Stimulated activated effector memory CD8-positive, alpha-beta T cell treated with anti-CD3 and anti-CD28 coated beads, Interleukin-12 subunit alpha, Interleukin-12 subunit beta, amount 100 ng/mL, for 72 hours (primary cell): Measurements from ENCODE around the gene LMBR1L.
"Not testable (repeated sequence)": the region's sequence is repeated elsewhere in the genome, so short reads cannot be mapped to it uniquely, and the experiment has no call there.

Experiments used
- ATAC-seq: fragments of 150-1000 bp; cut with Tn5 transposase; 2 replicates; pipeline ENCODE4 v1.10.0; 2021
- DNase-seq, 2 donors: peaks; one replicate each; pipeline ENCODE4 v3.0.0; 2021 to 2022; ENCODE audit warnings: low spot score in 2 of 2
- H3K27ac Mint-ChIP-seq: one replicate; pipeline ENCODE4 v1.8.0; 2022; ENCODE audit warnings: mild to moderate bottlenecking, mixed read lengths
- H3K36me3 Mint-ChIP-seq: one replicate; pipeline ENCODE4 v1.8.0; 2022; ENCODE audit warnings: mild to moderate bottlenecking, mixed read lengths
- H3K4me1 Mint-ChIP-seq: one replicate; pipeline ENCODE4 v1.8.0; 2022; ENCODE audit warnings: mixed read lengths
- H3K4me3 Mint-ChIP-seq: one replicate; pipeline ENCODE4 v1.8.0; 2022; ENCODE audit warnings: mild to moderate bottlenecking, mixed read lengths
- H3K9me3 Mint-ChIP-seq: one replicate; pipeline ENCODE4 v1.8.0; 2022; ENCODE audit warnings: mixed read lengths

Gene LMBR1L

DNA sequence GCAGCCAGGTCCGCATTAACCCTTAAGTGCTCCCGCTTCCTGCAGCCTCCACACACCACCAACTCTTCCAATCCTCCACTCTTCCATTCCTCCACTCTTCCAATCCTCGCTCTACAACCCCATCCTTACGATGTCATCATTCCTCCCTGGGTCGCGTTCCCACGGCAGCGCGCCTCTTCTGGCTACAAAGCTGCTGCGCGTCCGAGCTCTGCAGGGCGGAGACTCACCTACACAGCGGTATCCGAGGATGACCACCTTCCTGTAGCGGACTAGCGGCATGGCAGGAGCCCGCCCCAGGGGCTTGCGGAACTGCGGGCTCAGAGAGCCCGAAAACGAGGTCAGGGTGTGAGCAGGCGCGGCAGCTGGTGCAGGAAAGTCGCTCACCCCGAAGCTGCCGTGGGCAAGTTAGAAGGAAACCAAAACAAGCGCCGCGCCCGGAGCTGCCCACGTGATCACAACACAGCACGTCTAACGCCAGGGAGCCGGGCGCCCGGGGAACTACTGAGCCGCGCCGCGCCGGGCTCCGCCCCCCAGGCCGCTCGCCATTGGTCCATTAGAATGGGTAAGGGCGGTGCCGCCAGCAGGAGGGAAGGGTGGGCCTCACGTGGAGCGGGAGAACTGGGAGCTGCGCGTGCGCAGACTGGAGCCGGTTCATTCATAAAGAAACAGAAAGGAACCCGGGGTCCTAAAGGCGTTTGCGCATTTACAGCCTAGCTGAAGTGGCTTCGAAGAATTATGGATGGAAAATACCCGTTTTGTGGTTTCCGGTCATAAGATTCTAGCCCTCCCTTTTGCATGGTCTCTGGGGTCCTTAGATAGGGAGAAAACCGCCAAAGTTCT, 40.9 kb downstream of the LMBR1L start, which contains the start of gene RHEBL1:
TSS of gene RHEBL1 (minus strand) at position 473 of the 840 bp plus-strand sequence. CDS start at position 279, 194 bp downstream.
- Mint-ChIP-seq H3K4me3 (peak within 1 kb of the TSS; percentile 95), H3K27ac (peak within 1 kb of the TSS; percentile 96), H3K36me3 (peaks cover 40% of the 10 kb centered on the region), H3K9me3 (no peaks in the 10 kb centered on the region), H3K4me1 (peaks cover 19% of the 10 kb centered on the region)
- ATAC-seq = peak; percentile 99
- peak; percentile 98 to 99 for DNase-seq

- Mint-ChIP-seq H3K27ac (peak overlapping the region; percentile 96), H3K36me3 (peaks cover 43% of the 10 kb centered on the region), H3K4me3 (peak overlapping the region; percentile 95), H3K9me3 (no peaks in the 10 kb centered on the region), H3K4me1 (peaks cover 22% of the 10 kb centered on the region)
- ATAC-seq (no peak), DNase-seq (no peak)
Measured at GRCh38 chr12:49068879-49069506, 41.7 kb downstream of the LMBR1L start.

- Mint-ChIP-seq H3K4me1 (peaks cover 31% of the 10 kb centered on the region), H3K9me3 (no peaks in the 10 kb centered on the region), H3K36me3 (peaks cover 44% of the 10 kb centered on the region), H3K4me3 (no peak overlapping the region), H3K27ac (no peak overlapping the region)
- no peak for DNase-seq
- ATAC-seq = no peak
Measured at GRCh38 chr12:49066120-49066519, 44.5 kb downstream of the LMBR1L start.

DNA sequence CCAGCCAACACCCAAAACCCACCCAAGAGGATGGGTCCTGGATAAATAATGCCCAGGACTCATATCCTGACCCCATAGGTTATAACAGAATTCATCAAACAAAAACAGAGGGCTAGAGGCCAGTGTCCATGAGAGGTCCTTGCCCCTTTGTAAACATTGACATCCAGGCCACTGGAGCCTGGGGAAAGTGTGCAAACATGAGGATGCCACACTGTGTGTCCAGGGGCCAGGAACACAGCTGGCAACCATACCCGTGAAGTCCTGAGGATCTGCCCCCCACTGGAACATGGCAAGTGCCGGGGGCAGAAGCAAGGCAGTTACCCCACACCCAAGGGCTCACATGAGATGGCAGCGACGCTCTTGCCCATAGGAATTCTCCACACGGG, 45.9 kb downstream of the LMBR1L start:
- peaks cover 28% of the 10 kb centered on the region for H3K4me1 Mint-ChIP-seq
- H3K36me3 Mint-ChIP-seq = peaks cover 50% of the 10 kb centered on the region
- no peak overlapping the region for H3K4me3 Mint-ChIP-seq
- no peaks in the 10 kb centered on the region for H3K9me3 Mint-ChIP-seq
- ATAC-seq (no peak), DNase-seq (no peak)
- H3K27ac Mint-ChIP-seq = no peak overlapping the region

- Mint-ChIP-seq H3K4me1 (peaks cover 39% of the 10 kb centered on the region), H3K4me3 (peak overlapping the region; percentile 93), H3K36me3 (peaks cover 37% of the 10 kb centered on the region)
- H3K27ac Mint-ChIP-seq, ATAC-seq, H3K9me3 Mint-ChIP-seq, DNase-seq: not testable (repeated sequence)
Measured at GRCh38 chr12:49061916-49062315, 48.7 kb downstream of the LMBR1L start.

- DNase-seq (no peak), ATAC-seq (peak; percentile 1)
- Mint-ChIP-seq H3K4me3 (peak overlapping the region; percentile 93), H3K27ac (peak overlapping the region; percentile 94), H3K9me3 (no peaks in the 10 kb centered on the region), H3K36me3 (peaks cover 29% of the 10 kb centered on the region), H3K4me1 (peaks cover 46% of the 10 kb centered on the region)
Measured at GRCh38 chr12:49061157-49061650, 49.4 kb downstream of the LMBR1L start.

DNA sequence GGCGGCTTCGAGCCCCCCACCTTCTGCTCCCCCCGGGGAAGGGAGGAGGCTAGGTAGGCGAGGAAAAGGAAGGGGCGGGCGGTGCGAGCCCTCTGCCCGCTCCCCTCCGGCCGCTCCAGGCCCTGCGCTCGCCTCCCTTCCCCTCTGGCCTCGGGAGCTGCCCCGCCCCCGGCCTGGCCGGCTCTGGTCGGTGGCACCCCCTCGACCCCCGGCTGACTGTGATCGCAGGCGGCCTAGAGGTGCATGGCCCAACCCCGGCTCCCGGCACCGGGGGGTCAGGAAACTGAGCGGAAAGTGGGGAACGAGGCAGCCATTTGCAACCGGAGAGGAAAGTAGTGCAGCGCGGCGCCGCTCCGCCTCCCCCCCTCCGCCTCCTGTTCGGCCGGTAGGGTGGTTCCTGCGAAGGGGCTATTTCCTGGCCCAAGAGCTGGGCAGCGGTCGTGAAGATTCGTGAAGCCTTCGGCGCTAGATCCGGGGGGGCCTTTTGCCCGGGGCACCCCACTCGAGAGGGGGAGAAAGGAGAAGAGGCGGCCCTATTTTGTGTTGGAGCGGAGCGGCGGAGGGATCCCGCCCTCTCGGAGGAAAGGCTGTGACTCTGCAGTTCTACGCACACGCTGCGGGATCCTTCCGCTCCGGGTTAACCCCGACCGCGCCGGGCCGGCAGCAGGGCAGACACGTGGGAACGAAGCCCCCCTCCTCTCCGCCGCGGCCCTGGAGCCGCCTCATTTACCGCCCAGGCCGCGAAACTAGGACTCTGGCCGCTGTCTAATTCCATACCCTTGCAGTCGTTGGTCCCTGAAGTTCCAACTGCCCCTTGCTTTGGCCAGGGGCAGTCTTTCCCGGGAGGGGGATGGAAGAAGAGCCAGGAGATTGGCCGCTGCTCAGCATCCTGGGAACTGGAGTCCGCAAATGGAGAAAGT, 50.1 kb downstream of the LMBR1L start, which contains the start of gene KMT2D:
TSS of gene KMT2D (minus strand) at position 558 of the 920 bp plus-strand sequence. CDS start 5,470 bp downstream, outside the sequence.
- H3K9me3 Mint-ChIP-seq = no peaks in the 10 kb centered on the region
- peaks cover 29% of the 10 kb centered on the region for H3K36me3 Mint-ChIP-seq
- ATAC-seq (peak; percentile 88), DNase-seq (peak; percentile 81 to 93)
- peak within 1 kb of the TSS; percentile 94 for H3K27ac Mint-ChIP-seq
- peaks cover 53% of the 10 kb centered on the region for H3K4me1 Mint-ChIP-seq
- H3K4me3 Mint-ChIP-seq = peak within 1 kb of the TSS; percentile 93

GRCh38 chr12:49059299-49060171, 51.1 kb downstream of the LMBR1L start:
- peak; percentile 15 to 59 for DNase-seq
- H3K27ac Mint-ChIP-seq = peak overlapping the region; percentile 94

GRCh38 chr12:49059045-49059298, 51.7 kb downstream of the LMBR1L start:
- DNase-seq (no peak), ATAC-seq (no peak)
- Mint-ChIP-seq H3K9me3 (no peaks in the 10 kb centered on the region), H3K27ac (peak overlapping the region; percentile 94), H3K4me1 (peaks cover 65% of the 10 kb centered on the region), H3K36me3 (peaks cover 34% of the 10 kb centered on the region), H3K4me3 (peak overlapping the region; percentile 93)

More at GRCh38 chr12:49059299-49060171, 51.1 kb downstream of the LMBR1L start:
- peak overlapping the region; percentile 93 for H3K4me3 Mint-ChIP-seq
- ATAC-seq = peak; percentile 25
- peaks cover 63% of the 10 kb centered on the region for H3K4me1 Mint-ChIP-seq
- H3K36me3 Mint-ChIP-seq = peaks cover 29% of the 10 kb centered on the region
- H3K9me3 Mint-ChIP-seq = no peaks in the 10 kb centered on the region

DNA sequence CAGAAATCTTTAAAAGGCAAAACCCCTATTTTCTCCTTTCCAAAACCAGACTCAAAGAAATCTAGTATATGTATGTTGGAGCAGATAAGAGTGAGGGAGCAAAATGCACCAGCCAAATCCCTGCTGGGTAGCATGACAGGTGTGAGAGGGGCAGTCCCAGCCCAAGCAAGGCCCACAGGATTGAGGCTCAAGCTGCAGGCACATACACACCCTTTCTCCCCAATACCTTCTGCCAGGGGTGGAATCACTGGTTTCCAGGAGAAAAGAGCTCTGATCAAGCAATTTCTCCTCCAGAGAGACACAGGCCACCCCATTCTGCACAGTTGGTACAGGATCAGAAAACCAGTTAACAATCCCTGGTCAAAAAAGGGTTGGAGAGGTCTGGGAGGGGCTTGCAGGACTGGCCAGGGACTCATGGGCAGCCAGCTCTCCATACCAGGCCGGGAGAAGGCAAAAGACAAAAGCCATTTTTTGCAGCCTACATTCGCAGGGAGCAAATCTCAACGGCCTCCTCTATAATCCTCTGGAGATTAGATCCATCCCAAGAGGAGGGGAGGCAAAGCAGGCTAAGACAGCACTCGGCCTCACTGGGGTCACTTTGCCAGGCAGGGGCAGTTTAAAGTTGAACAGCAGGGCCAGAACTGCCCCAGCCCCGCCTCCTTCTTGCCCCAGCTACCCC, 52.1 kb downstream of the LMBR1L start:
- peak overlapping the region; percentile 93 for H3K4me3 Mint-ChIP-seq
- no peaks in the 10 kb centered on the region for H3K9me3 Mint-ChIP-seq
- H3K4me1 Mint-ChIP-seq = peaks cover 62% of the 10 kb centered on the region
- DNase-seq (no peak), ATAC-seq (no peak)
- H3K27ac Mint-ChIP-seq = peak overlapping the region; percentile 94
- peaks cover 39% of the 10 kb centered on the region for H3K36me3 Mint-ChIP-seq

GRCh38 chr12:49057888-49058287, 52.8 kb downstream of the LMBR1L start:
- H3K9me3 Mint-ChIP-seq = no peaks in the 10 kb centered on the region
- DNase-seq (no peak), ATAC-seq (no peak)
- peak overlapping the region; percentile 94 for H3K27ac Mint-ChIP-seq
- peaks cover 45% of the 10 kb centered on the region for H3K36me3 Mint-ChIP-seq
- H3K4me3 Mint-ChIP-seq = peak overlapping the region; percentile 93
- H3K4me1 Mint-ChIP-seq = peaks cover 62% of the 10 kb centered on the region

- H3K9me3 Mint-ChIP-seq = no peaks in the 10 kb centered on the region
- peak; percentile 20 to 71 for DNase-seq
Measured at GRCh38 chr12:49055978-49056754, 54.5 kb downstream of the LMBR1L start.

GRCh38 chr12:49055092-49055491, 55.6 kb downstream of the LMBR1L start:
- Mint-ChIP-seq H3K36me3 (peaks cover 61% of the 10 kb centered on the region), H3K9me3 (no peaks in the 10 kb centered on the region), H3K4me3 (no peak overlapping the region), H3K27ac (peak overlapping the region; percentile 80), H3K4me1 (peaks cover 75% of the 10 kb centered on the region)
- ATAC-seq = no peak
- DNase-seq = no peak

More at GRCh38 chr12:49055978-49056754, 54.5 kb downstream of the LMBR1L start:
- peak; percentile 78 for ATAC-seq
- peak overlapping the region; percentile 93 for H3K4me3 Mint-ChIP-seq
- peaks cover 61% of the 10 kb centered on the region for H3K36me3 Mint-ChIP-seq
- H3K27ac Mint-ChIP-seq = peak overlapping the region; percentile 94
- H3K4me1 Mint-ChIP-seq = peaks cover 69% of the 10 kb centered on the region
